ENCODE results near the gene RILPL2. TPM values are rescaled to one million over a fixed set of nuclear protein-coding genes. Genes with fewer than 3 reads are reported as not detected.
"Not testable (repeated sequence)": the region's sequence is repeated elsewhere in the genome, so short reads cannot be mapped to it uniquely, and the experiment has no call there.

The RILPL2 gene
- total and polyA plus RNA-seq, 4 donors: 1.7 to 2.9 (median 2.2) TPM

DNA sequence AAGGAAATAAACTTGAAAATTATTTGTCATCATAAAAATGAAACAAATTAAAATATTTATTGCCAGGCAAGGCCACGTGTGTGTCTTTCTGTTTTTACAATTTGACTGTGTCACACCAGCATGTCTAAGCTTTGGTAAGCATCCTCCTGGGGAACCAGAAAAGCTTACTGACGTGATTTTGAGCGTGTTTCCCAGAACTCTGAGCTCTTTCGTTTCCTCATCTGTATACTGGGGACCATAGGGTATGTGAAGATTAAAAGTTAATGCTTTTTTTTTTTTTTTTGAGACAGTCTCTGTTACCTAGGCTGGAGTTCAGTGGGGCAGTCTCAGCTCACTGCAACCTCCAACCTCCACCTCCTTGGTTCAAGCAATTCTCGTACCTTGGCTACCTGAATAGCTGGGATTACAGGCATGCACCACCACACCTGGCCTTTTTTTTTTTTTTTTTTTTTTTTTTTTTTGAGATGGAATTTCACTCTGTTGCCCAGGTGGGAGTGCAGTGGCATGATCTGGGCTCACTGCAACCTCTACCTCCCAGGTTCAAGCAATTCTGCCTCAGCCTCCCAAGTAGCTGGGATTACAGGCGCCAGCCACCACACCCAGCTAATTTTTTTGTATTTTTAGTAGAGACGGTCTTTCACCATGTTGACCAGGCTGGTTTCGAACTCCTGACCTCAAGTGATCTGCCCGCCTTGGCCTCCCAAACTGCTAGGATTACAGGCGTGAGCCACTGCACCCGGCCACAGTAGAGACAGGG is 27.0 kb downstream of the RILPL2 start:
- not testable (repeated sequence) for DNase-seq (ENCODE audit: low read depth in 4 of 6, low spot score in 6 of 6)

DNA sequence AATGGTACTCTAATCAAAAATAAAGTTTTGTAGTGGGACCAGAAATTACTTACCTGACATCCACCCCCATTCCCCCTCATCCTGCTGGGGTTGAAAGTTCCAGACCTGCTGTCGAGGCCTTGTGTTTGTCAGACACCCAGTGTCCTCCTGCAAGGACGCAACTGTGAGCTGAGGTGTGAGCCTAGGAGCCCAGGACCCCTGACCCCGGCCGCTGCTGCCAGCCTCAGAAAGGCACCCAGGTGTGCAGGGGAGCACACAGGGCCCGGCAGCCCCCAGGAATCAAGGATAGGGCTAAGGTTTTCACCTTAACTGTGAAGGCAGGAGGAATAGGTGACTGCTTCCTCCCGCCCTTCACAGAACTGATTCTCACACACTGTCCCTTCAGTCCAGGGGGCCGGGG is 27.9 kb downstream of the RILPL2 start:
- peaks cover 52% of the 10 kb centered on the region for H3K36me3 ChIP-seq (ENCODE audit: control insufficient read depth, insufficient read depth, low read length)
- H3K4me3 ChIP-seq (ENCODE audit: low read depth, low read length); H3K4me1 ChIP-seq (ENCODE audit: control insufficient read depth, insufficient read depth, low read length); H3K27ac ChIP-seq (ENCODE audit: low read depth, low read length); H3K9me3 ChIP-seq (ENCODE audit: control insufficient read depth, insufficient read depth, low read length); DNase-seq (ENCODE audit: low read depth in 4 of 6, low spot score in 6 of 6); H3K27me3 ChIP-seq (ENCODE audit: control insufficient read depth, insufficient read depth, low read length): not testable (repeated sequence)
- 100% methylated on average over 3 of the region's 7 CpGs for WGBS (ENCODE audit: insufficient coverage)

More for the DNA sequence above, 27.0 kb downstream of the RILPL2 start:
- not testable (repeated sequence) for H3K4me3 ChIP-seq (ENCODE audit: low read depth, low read length); H3K27ac ChIP-seq (ENCODE audit: low read depth, low read length); H3K9me3 ChIP-seq (ENCODE audit: control insufficient read depth, insufficient read depth, low read length); H3K4me1 ChIP-seq (ENCODE audit: control insufficient read depth, insufficient read depth, low read length); H3K27me3 ChIP-seq (ENCODE audit: control insufficient read depth, insufficient read depth, low read length)
- WGBS (ENCODE audit: insufficient coverage): 90% methylated on average over 9 of the region's 11 CpGs
- H3K36me3 ChIP-seq (ENCODE audit: control insufficient read depth, insufficient read depth, low read length): peaks cover 44% of the 10 kb centered on the region

DNA sequence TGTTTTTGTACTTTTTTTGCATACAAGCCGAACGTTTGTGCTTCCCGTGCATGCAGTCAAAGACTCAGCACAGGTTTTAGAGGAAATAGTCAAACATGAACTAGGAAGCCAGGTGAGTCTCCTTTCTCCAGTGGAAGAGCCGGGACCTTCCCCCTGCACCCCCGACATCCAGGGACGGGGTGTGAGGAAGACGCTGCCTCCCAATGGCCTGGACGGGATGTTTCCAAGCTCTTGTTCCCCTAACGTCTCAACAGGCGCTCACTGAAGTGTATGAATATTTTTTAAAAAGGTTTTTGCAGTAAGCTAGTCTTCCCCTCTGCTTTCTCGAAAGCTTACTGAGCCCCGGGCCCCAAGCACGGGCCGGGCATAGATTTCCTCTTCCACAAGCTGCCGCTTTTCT is 28.6 kb downstream of the RILPL2 start:
- H3K4me3 ChIP-seq (ENCODE audit: low read depth, low read length); H3K4me1 ChIP-seq (ENCODE audit: control insufficient read depth, insufficient read depth, low read length); H3K27ac ChIP-seq (ENCODE audit: low read depth, low read length); H3K27me3 ChIP-seq (ENCODE audit: control insufficient read depth, insufficient read depth, low read length); DNase-seq (ENCODE audit: low read depth in 4 of 6, low spot score in 6 of 6); H3K9me3 ChIP-seq (ENCODE audit: control insufficient read depth, insufficient read depth, low read length): not testable (repeated sequence)
- peaks cover 58% of the 10 kb centered on the region for H3K36me3 ChIP-seq (ENCODE audit: control insufficient read depth, insufficient read depth, low read length)
- no CpG with 5 or more reads among the region's 15 CpGs for WGBS (ENCODE audit: insufficient coverage)

DNA sequence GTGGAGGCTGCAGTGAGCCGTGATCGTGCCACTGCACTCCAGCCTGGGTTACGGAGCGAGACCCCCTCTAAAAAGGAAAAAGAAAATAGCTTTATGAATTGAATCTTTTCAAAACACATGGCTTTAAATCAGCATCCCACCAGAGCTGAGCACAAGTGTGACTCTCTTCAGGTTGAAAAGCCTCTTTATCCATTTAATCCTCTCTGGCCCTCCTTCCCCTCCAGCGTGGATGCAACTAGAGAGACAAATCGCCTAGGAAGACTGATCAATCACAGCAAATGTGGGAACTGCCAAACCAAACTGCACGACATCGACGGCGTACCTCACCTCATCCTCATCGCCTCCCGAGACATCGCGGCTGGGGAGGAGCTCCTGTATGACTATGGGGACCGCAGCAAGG is 29.2 kb downstream of the RILPL2 start:
- H3K27ac ChIP-seq (ENCODE audit: low read depth, low read length); DNase-seq (ENCODE audit: low read depth in 4 of 6, low spot score in 6 of 6); H3K9me3 ChIP-seq (ENCODE audit: control insufficient read depth, insufficient read depth, low read length); H3K27me3 ChIP-seq (ENCODE audit: control insufficient read depth, insufficient read depth, low read length); H3K4me3 ChIP-seq (ENCODE audit: low read depth, low read length); H3K4me1 ChIP-seq (ENCODE audit: control insufficient read depth, insufficient read depth, low read length): not testable (repeated sequence)
- no CpG with 5 or more reads among the region's 15 CpGs for WGBS (ENCODE audit: insufficient coverage)
- H3K36me3 ChIP-seq (ENCODE audit: control insufficient read depth, insufficient read depth, low read length): peaks cover 64% of the 10 kb centered on the region

DNA sequence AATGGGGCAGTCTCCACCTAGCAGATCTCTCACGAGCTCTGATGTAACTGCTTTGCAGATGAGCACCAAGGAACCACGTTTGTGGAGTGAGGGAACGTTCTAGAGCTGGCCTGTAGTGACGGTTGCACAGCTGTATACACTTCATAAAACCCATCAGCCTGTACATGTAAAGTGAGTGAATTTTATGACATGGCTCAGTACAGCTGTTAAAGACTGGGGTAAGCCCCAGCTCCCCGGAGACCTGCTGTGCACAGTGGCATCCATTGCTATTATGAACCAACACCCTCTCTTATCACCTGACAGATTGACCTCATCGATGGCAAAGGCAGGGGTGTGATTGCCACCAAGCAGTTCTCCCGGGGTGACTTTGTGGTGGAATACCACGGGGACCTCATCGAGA is 31.9 kb downstream of the RILPL2 start:
- Histone ChIP-seq H3K4me1 (ENCODE audit: control insufficient read depth, insufficient read depth, low read length) (no peaks in the 10 kb centered on the region), H3K36me3 (ENCODE audit: control insufficient read depth, insufficient read depth, low read length) (peaks cover 67% of the 10 kb centered on the region), H3K9me3 (ENCODE audit: control insufficient read depth, insufficient read depth, low read length) (no peaks in the 10 kb centered on the region), H3K27me3 (ENCODE audit: control insufficient read depth, insufficient read depth, low read length) (no peaks in the 10 kb centered on the region), H3K4me3 (ENCODE audit: low read depth, low read length) (no peak overlapping the region), H3K27ac (ENCODE audit: low read depth, low read length) (no peak overlapping the region)
- DNase-seq (ENCODE audit: low read depth in 4 of 6, low spot score in 6 of 6): no peak
- 82% methylated on average over 2 of the region's 9 CpGs for WGBS (ENCODE audit: insufficient coverage)

DNA sequence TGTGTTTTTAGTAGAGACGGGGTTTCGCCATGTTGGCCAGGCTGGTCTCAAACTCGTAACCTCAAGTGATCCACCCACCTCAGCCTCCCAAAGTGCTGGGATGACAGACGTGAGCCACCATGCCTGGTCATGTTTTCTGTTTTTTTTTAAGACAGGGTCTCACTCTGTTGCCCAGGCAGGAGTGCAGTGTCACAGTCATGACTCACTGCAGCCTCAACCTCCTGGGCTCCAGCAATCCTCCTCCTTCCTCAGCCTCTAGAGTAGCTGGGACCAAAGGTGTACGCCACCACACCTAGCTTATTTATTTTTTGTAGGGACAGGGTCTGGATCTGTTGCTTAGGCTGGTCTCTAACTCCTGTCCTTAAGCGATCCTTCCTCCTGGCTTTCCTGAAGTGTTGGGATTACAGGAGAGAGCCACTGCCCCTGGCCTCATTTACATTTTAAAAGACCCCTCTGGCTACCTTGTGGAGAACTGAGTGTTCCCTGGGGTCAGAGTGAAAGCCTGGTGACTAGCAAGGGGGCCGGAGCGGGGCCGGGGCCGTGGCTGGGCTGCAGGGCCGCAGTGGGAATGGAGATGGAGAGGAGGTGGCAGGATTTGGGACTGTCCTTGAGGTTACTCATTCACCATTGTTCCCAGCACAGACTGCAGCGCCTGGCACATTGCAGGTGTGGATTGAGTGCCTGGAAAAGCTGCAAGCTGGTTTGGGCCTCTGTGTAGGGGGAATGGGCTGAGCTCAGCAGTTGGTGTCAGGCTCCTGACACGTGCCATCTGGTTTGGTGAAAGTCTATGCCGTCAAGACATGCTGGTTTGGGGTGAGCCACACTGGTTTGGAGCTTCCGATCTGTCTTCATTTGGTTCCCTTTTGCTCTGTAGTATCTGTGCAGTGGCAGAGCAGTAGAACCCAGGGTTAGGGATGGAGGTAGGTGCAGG is 34.5 kb downstream of the RILPL2 start:
- Histone ChIP-seq H3K27ac (ENCODE audit: low read depth, low read length) (no peak overlapping the region), H3K9me3 (ENCODE audit: control insufficient read depth, insufficient read depth, low read length) (no peaks in the 10 kb centered on the region), H3K36me3 (ENCODE audit: control insufficient read depth, insufficient read depth, low read length) (peaks cover 74% of the 10 kb centered on the region), H3K4me3 (ENCODE audit: low read depth, low read length) (no peak overlapping the region), H3K4me1 (ENCODE audit: control insufficient read depth, insufficient read depth, low read length) (peaks cover 15% of the 10 kb centered on the region), H3K27me3 (ENCODE audit: control insufficient read depth, insufficient read depth, low read length) (no peaks in the 10 kb centered on the region)
- WGBS (ENCODE audit: insufficient coverage): 60% methylated on average over 13 of the region's 15 CpGs
- DNase-seq (ENCODE audit: low read depth in 4 of 6, low spot score in 6 of 6): no peak

DNA sequence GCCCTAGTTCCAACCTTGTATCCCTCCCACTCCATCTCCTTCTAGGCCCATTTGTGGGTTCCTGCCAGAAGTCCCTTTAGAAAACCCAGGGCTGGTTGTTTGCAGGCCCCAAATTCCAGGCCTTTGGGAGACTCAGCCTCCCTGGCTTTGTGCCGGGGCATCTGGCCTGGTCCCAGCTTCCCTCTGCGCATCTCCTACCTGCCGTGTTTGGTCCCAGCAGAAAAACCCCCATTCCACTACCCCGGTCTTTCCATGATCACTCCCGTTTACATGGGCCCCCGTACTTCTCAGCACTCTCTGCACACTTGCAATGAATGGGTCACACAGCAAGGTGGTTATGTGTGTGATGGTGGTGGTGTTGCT is 37.2 kb downstream of the RILPL2 start:
- Histone ChIP-seq H3K27me3 (ENCODE audit: control insufficient read depth, insufficient read depth, low read length) (no peaks in the 10 kb centered on the region), H3K9me3 (ENCODE audit: control insufficient read depth, insufficient read depth, low read length) (no peaks in the 10 kb centered on the region), H3K36me3 (ENCODE audit: control insufficient read depth, insufficient read depth, low read length) (peaks cover 75% of the 10 kb centered on the region), H3K4me3 (ENCODE audit: low read depth, low read length) (no peak overlapping the region), H3K4me1 (ENCODE audit: control insufficient read depth, insufficient read depth, low read length) (peaks cover 17% of the 10 kb centered on the region), H3K27ac (ENCODE audit: low read depth, low read length) (no peak overlapping the region)
- DNase-seq (ENCODE audit: low read depth in 4 of 6, low spot score in 6 of 6): no peak
- 94% methylated on average over 3 of the region's 6 CpGs for WGBS (ENCODE audit: insufficient coverage)

DNA sequence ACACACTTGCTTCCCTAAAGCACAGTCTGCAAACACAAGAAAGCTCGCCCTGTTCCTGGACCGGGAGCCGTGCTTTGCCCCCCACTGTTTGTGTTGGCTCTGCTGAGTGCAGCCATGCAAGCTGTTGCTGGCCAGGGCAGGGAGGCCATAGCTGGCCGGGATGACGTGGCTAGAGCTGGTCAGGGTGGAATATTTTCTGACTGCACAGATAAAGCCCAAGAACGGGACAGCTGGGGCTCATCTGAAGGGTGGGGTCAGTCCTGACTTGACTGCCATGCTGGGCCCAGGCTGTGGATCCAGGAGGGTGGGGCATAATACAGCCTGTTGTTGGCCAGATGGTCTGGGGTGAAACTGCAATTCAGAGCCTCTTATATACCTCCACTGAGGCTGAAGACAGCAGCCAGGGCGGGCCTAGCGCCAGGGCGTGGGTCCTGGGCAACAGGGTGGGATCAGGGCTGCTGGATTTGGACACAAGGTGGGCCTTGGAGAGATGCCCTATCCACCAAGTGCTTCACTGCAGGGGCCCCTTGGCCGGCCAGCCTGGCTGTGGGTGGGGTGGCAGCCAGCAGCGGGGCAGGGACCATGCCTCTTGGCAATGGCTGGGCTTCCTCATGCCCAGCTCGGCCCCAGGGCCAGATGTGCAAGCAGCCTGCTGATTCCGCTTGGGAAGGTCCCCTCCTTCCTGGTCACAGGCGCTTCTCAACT is 37.8 kb downstream of the RILPL2 start:
- peak in 1 of 6 donors; percentile 23 for DNase-seq (ENCODE audit: low read depth in 4 of 6, low spot score in 6 of 6)
- Histone ChIP-seq H3K4me1 (ENCODE audit: control insufficient read depth, insufficient read depth, low read length) (peaks cover 17% of the 10 kb centered on the region), H3K9me3 (ENCODE audit: control insufficient read depth, insufficient read depth, low read length) (no peaks in the 10 kb centered on the region), H3K27ac (ENCODE audit: low read depth, low read length) (no peak overlapping the region), H3K36me3 (ENCODE audit: control insufficient read depth, insufficient read depth, low read length) (peaks cover 74% of the 10 kb centered on the region), H3K27me3 (ENCODE audit: control insufficient read depth, insufficient read depth, low read length) (no peaks in the 10 kb centered on the region), H3K4me3 (ENCODE audit: low read depth, low read length) (no peak overlapping the region)
- 79% methylated on average over 11 of the region's 14 CpGs for WGBS (ENCODE audit: insufficient coverage)

DNA sequence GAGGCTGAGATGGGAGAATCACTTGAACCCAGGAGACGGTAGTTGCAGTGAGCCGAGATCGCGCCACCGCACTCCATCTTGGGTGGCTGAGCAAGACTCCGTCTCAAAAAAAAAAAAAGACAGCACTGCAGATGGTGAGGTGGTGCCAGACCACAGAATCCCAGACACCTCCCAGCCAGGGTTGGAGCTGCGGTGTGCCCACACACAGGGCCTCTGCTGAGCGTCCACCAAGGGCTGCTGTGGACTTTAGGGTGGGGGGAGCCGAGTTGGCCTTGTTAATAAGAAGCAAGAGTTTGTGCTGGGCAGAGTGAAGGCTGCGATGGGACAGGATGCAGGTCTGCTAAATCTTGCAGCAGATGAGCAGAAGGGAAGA is 38.3 kb downstream of the RILPL2 start:
- DNase-seq (ENCODE audit: low read depth in 4 of 6, low spot score in 6 of 6): no peak
- H3K9me3 ChIP-seq (ENCODE audit: control insufficient read depth, insufficient read depth, low read length): no peaks in the 10 kb centered on the region
- 88% methylated on average over 9 of the region's 10 CpGs for WGBS (ENCODE audit: insufficient coverage)
- no peak overlapping the region for H3K4me3 ChIP-seq (ENCODE audit: low read depth, low read length)
- peaks cover 74% of the 10 kb centered on the region for H3K36me3 ChIP-seq (ENCODE audit: control insufficient read depth, insufficient read depth, low read length)
- H3K27ac ChIP-seq (ENCODE audit: low read depth, low read length): no peak overlapping the region
- H3K4me1 ChIP-seq (ENCODE audit: control insufficient read depth, insufficient read depth, low read length): peaks cover 17% of the 10 kb centered on the region
- no peaks in the 10 kb centered on the region for H3K27me3 ChIP-seq (ENCODE audit: control insufficient read depth, insufficient read depth, low read length)
